HEK293 (cell line): ENCODE data around the gene GP1BB.

ENCODE experiments used
- KLF17 ChIP-seq: fragments of 450-650 bp; formaldehyde crosslinking; IDR thresholded peaks from 2 replicates; pipeline ENCODE4 v1.5.1; 2016; ENCODE audit warnings: missing biosample characterization, missing genetic modification characterization
- KLF7 ChIP-seq: fragments of 450-650 bp; formaldehyde crosslinking; IDR thresholded peaks from 2 replicates; pipeline ENCODE4 v1.5.1; 2016; ENCODE audit warnings: missing biosample characterization, missing genetic modification characterization, borderline replicate concordance
- KLF8 ChIP-seq: fragments of 450-650 bp; formaldehyde crosslinking; IDR thresholded peaks from 2 replicates; pipeline ENCODE4 v1.5.1; 2016; ENCODE audit warnings: missing biosample characterization, missing genetic modification characterization
- PRDM6 ChIP-seq: fragments of 450-650 bp; formaldehyde crosslinking; IDR thresholded peaks from 2 replicates; pipeline ENCODE4 v1.5.1; 2017; ENCODE audit warnings: missing biosample characterization, missing genetic modification characterization
- ZBTB44 ChIP-seq: fragments of 450-650 bp; IDR thresholded peaks from 2 replicates; pipeline ENCODE4 v1.5.1; 2018; ENCODE audit warnings: missing biosample characterization, mild to moderate bottlenecking, missing genetic modification characterization
- ZBTB48 ChIP-seq: fragments of 450-650 bp; formaldehyde crosslinking; IDR thresholded peaks from 2 replicates; pipeline ENCODE4 v1.5.1; 2016; ENCODE audit warnings: missing biosample characterization, missing genetic modification characterization
- ZBTB6 ChIP-seq: fragments of 450-650 bp; formaldehyde crosslinking; IDR thresholded peaks from 2 replicates; pipeline ENCODE4 v1.5.1; 2017; ENCODE audit warnings: missing biosample characterization, missing genetic modification characterization
- ZBTB8A ChIP-seq: fragments of 450-650 bp; formaldehyde crosslinking; IDR thresholded peaks from 2 replicates; pipeline ENCODE4 v1.5.1; 2016; ENCODE audit warnings: missing biosample characterization, missing genetic modification characterization
- ZNF112 ChIP-seq: fragments of 450-650 bp; formaldehyde crosslinking; IDR thresholded peaks from 2 replicates; pipeline ENCODE4 v1.5.0; 2017; ENCODE audit warnings: missing biosample characterization, missing genetic modification characterization
- ZNF132 ChIP-seq: fragments of 450-650 bp; formaldehyde crosslinking; IDR thresholded peaks from 2 replicates; pipeline ENCODE4 v1.5.1; 2017; ENCODE audit warnings: missing biosample characterization, missing genetic modification characterization, borderline replicate concordance
- ZNF148 ChIP-seq: fragments of 450-650 bp; formaldehyde crosslinking; IDR thresholded peaks from 2 replicates; pipeline ENCODE4 v1.5.0; 2017; ENCODE audit warnings: missing biosample characterization, missing genetic modification characterization, borderline replicate concordance
- ZNF18 ChIP-seq: fragments of 450-650 bp; formaldehyde crosslinking; IDR thresholded peaks from 2 replicates; pipeline ENCODE4 v1.5.1; 2016; ENCODE audit warnings: missing biosample characterization, missing genetic modification characterization
- ZNF202 ChIP-seq: fragments of 450-650 bp; formaldehyde crosslinking; IDR thresholded peaks from 2 replicates; pipeline ENCODE4 v1.5.1; 2016; ENCODE audit warnings: missing biosample characterization, missing genetic modification characterization, borderline replicate concordance
- ZNF362 ChIP-seq: fragments of 450-650 bp; formaldehyde crosslinking; IDR thresholded peaks from 2 replicates; pipeline ENCODE4 v1.5.1; 2016; ENCODE audit warnings: missing biosample characterization, missing genetic modification characterization
- ZNF585B ChIP-seq: fragments of 450-650 bp; formaldehyde crosslinking; IDR thresholded peaks from 2 replicates; pipeline ENCODE4 v1.5.1; 2016; ENCODE audit warnings: missing biosample characterization, missing genetic modification characterization
- ZNF600 ChIP-seq: fragments of 450-650 bp; formaldehyde crosslinking; IDR thresholded peaks from 2 replicates; pipeline ENCODE4 v1.5.1; 2016; ENCODE audit warnings: missing biosample characterization, missing genetic modification characterization
- ZNF624 ChIP-seq: fragments of 450-650 bp; formaldehyde crosslinking; IDR thresholded peaks from 2 replicates; pipeline ENCODE4 v1.5.1; 2017; ENCODE audit warnings: missing biosample characterization, missing genetic modification characterization
- ZNF658 ChIP-seq: fragments of 450-650 bp; formaldehyde crosslinking; IDR thresholded peaks from 2 replicates; pipeline ENCODE4; 2016; ENCODE audit warnings: missing biosample characterization, missing genetic modification characterization
- ZNF670 ChIP-seq: fragments of 450-650 bp; formaldehyde crosslinking; IDR thresholded peaks from 2 replicates; pipeline ENCODE4 v1.5.1; 2016; ENCODE audit warnings: missing biosample characterization, missing genetic modification characterization, low read depth
- ZNF707 ChIP-seq: fragments of 450-650 bp; formaldehyde crosslinking; IDR thresholded peaks from 2 replicates; pipeline ENCODE4 v1.5.1; 2016; ENCODE audit warnings: missing biosample characterization, missing genetic modification characterization
- ZNF747 ChIP-seq: fragments of 450-650 bp; formaldehyde crosslinking; IDR thresholded peaks from 2 replicates; pipeline ENCODE4 v1.5.1; 2016; ENCODE audit warnings: missing biosample characterization, missing genetic modification characterization
- ZNF791 ChIP-seq: fragments of 450-650 bp; formaldehyde crosslinking; IDR thresholded peaks from 2 replicates; pipeline ENCODE4 v1.5.1; 2016; ENCODE audit warnings: missing biosample characterization, missing genetic modification characterization
- TF ChIP-seq, protein P1 (sequence below): fragments of 450-650 bp; formaldehyde crosslinking; IDR thresholded peaks from 2 replicates; pipeline ENCODE4 v1.5.1; 2016; ENCODE audit warnings: missing biosample characterization, missing genetic modification characterization, low read depth

GP1BB gene

DNA sequence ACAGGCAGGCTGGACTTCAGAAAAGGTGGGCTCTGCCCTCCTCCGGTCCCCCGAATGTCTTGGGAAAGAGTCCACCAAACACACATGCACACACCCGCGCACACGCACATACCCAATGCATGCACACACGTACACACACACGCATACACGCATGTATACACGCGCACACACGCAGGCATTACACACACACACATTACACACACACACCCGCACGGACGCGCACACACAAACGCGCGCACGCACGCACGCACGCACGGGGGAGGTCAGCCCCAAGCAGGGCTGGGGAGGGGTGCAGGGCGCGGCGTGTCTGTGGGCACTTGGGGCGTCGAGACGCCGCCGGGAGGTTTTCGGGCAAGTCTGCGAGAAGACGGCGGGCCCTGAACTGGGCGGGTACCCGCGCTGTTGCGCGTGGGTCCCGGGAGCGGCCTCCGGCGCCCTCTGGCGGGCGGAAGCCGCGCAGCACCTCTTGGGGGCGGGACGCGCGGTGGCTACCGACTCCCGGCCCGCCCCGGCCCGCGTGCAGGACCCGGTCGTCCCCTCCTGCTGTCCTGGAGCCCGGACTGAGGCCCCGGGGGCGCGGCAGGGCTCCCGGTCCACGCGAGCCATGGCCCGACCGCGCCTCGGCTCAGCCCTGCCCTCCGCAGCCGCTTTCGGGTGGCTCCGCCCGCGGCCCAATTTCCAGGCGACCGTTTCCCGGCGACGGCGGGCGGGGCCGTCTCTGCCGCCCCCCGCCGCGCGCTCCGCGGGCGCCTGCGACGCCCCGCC is 5.5 kb upstream of the GP1BB start (continued):
- no peak for TF ChIP-seq PRDM6
- no peak for TF ChIP-seq ZNF18 (tag by site-specific recombination)
- TF ChIP-seq ZNF132, result no peak
- no peak for TF ChIP-seq ZNF670
- no peak for TF ChIP-seq ZNF791 (tag by site-specific recombination)
- no peak for TF ChIP-seq ZNF707 (tag by site-specific recombination)
- peak; percentile 79 for TF ChIP-seq ZBTB48 (tag by site-specific recombination)
- TF ChIP-seq ZNF624, result no peak
- no peak for TF ChIP-seq ZNF658 (tag by site-specific recombination)
- TF ChIP-seq KLF8 (tag by site-specific recombination), result peak; percentile 64; the same call in 1 of the 2 replicates
- no peak for TF ChIP-seq ZNF202 (tag by site-specific recombination)
- no peak for TF ChIP-seq ZNF585B (tag by site-specific recombination)
- TF ChIP-seq KLF7 (tag by site-specific recombination), result 0 out of 2 replicates have a peak, but pooled peaks have one; percentile 62
- TF ChIP-seq, protein P1, sequence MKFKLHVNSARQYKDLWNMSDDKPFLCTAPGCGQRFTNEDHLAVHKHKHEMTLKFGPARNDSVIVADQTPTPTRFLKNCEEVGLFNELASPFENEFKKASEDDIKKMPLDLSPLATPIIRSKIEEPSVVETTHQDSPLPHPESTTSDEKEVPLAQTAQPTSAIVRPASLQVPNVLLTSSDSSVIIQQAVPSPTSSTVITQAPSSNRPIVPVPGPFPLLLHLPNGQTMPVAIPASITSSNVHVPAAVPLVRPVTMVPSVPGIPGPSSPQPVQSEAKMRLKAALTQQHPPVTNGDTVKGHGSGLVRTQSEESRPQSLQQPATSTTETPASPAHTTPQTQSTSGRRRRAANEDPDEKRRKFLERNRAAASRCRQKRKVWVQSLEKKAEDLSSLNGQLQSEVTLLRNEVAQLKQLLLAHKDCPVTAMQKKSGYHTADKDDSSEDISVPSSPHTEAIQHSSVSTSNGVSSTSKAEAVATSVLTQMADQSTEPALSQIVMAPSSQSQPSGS, result no peak
- no peak for TF ChIP-seq ZNF362 (tag by site-specific recombination)
- peak; percentile 53; the same call in 1 of the 2 replicates for TF ChIP-seq KLF17
- no peak for TF ChIP-seq ZNF112 (tag by site-specific recombination)
- no peak for TF ChIP-seq ZNF148 (tag by site-specific recombination)
- no peak for TF ChIP-seq ZBTB6 (tag by site-specific recombination)
- no peak for TF ChIP-seq ZNF600 (tag by site-specific recombination)
- TF ChIP-seq ZBTB8A, result peak; percentile 99
- peak; percentile 84; the same call in 1 of the 2 replicates for TF ChIP-seq ZNF747 (tag by site-specific recombination)
- 0 out of 2 replicates have a peak, but pooled peaks have one; percentile 18 for TF ChIP-seq ZBTB44 (tag by site-specific recombination)
